Measurements from ENCODE around the gene SKIL.

SKIL gene

DNA sequence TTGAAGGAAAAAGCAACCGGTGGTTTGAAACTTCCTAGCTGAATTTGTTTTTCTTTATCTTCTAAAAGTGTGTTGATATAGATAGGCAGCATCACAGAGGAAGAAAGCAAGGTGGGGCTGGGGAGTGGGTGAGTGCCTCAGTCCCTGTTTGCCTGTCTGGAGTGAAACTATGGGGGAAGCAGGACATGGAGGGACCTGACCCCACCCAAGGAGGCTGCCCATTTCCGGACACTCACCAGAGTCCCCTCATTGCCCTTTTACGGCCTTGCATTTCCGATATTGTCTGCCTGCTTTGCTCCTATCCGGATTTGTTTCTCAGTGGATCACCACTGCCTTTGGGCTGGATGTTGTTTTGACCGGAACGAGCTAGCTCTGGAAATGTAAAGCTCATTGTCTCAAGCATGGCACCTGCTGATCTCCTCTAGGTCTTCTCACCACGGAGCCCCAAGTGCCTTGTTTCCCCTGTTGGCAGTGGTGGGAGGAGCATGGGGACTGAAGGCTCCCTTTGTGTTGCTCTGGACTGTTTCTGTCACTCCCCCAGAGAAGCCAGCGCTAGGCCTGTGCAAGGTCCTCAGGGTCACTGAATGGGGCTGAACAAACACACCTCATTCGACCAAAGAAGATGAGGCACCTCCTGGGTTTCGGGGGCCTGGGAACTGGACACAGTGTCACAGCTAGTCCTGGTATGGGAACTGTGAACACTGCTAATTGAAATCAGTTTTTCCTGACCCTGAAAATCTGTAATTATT lies 68.2 kb downstream of the SKIL start:
- no peak for TF ChIP-seq ZNF274 (IDR thresholded peaks at IDR 0.05; ENCODE audit: low read depth, low read length)
- H3K4me3 ChIP-seq (ENCODE audit: low read length): no peak overlapping the region

DNA sequence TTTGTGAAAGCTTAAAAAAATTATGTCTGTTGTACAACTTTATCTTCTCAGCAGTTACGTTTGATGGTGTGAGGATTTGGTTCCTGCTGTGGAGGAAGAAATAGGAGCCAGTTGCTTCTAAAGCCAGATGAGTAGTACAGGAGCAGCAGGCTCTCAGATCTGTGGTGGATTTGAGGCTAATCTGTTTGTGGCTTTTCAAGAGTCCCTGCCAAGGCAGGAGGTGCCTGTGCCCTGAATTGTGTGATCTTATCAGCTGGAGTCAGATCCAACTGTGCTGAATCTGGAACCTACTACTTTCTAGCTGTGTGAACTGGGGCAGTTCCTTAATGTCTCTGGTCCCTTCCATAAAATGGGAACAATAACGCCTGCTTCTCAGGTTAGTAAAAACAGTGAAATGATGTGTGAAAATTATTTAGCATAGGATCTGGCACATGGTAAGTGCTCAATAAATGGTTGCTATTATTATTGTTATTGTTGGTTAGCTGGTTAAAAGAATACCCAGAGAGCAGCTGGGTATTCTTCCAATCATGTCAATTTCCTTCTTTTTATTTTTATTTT lies 68.8 kb downstream of the SKIL start:
- H3K4me3 ChIP-seq (ENCODE audit: low read length): no peak overlapping the region
- no peak for TF ChIP-seq ZNF274 (IDR thresholded peaks at IDR 0.05; ENCODE audit: low read depth, low read length)

DNA sequence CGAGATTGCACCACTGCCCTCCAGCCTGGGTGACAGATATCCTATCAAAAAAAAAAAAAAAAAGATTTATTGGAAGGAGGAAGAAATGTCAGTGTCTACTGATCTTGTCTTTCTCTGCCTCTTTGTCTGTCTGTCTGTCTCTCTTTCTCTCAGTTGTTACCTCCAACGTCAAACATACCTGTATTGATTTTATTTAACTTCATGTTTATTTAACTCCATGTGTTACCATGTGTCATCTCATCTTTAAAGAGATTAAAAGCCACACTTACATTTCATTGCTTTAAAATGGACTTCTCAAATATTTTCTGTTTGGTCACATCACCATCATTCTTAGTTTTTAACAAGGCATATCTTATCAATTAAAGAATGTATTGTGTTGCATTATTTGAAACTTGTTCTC lies 70.6 kb downstream of the SKIL start:
- no peak overlapping the region for H3K4me3 ChIP-seq (ENCODE audit: low read length)
- TF ChIP-seq ZNF274 (IDR thresholded peaks at IDR 0.05; ENCODE audit: low read depth, low read length): no peak

DNA sequence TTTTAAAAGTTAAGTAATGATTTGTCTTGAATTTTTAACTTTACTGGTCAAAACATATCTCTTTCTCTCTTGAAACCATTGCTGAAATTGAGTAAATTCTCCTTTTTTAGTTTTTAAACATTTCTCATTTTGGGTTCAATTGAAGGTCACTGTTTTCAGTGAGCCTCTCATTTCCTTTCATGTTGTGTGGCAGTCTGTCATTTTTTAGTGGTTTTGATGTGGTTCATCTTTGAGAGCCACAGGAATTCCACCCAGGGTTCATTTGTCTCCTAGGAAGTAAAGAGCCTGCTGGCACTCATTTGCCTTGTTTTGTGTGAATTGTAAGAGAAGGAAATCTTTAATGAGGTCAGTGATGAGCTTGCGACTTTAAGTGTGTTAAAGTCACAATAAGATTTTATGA lies 71.5 kb downstream of the SKIL start:
- no peak overlapping the region for H3K4me3 ChIP-seq (ENCODE audit: low read length)
- TF ChIP-seq ZNF274 (IDR thresholded peaks at IDR 0.05; ENCODE audit: low read depth, low read length): no peak

DNA sequence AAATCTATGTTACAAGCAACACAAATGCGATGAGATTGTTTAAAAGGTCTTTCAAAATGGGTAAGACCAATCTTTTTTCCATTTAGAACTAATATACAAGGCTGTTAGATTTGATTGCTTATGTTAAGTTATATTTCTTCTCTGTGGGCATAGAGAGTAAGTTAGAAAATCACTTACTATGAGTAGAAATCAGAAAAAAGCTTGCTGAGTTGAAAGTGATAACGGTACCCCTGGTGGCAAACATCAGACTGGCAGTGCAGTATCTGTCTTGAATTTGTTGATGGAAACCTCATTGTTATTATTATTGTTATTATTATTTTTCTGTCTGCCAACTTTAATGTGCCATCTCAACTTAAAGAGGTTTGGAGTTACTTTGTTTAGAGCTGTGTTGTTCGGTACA lies 73.5 kb downstream of the SKIL start:
- H3K4me3 ChIP-seq (ENCODE audit: low read length): no peak overlapping the region
- no peak for TF ChIP-seq ZNF274 (IDR thresholded peaks at IDR 0.05; ENCODE audit: low read depth, low read length)

DNA sequence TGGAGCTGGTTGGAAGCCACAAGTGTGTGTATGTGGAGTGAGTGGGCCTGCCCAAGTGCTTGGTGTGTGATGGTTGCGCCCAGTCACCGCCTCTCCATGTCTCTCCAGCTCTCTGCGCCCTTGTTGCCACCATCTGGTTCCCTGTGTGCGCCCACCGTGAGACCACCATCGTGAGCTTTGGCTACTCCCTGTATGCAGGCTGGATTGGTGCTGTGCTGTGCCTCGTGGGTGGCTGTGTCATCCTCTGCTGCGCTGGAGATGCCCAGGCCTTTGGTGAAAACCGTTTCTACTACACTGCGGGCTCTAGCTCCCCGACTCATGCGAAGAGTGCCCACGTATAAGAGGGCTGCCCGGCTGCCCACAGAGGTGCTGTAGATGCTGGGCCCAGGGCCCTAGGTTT lies 74.9 kb downstream of the SKIL start:
- TF ChIP-seq ZNF274 (IDR thresholded peaks at IDR 0.05; ENCODE audit: low read depth, low read length): no peak
- no peak overlapping the region for H3K4me3 ChIP-seq (ENCODE audit: low read length)

DNA sequence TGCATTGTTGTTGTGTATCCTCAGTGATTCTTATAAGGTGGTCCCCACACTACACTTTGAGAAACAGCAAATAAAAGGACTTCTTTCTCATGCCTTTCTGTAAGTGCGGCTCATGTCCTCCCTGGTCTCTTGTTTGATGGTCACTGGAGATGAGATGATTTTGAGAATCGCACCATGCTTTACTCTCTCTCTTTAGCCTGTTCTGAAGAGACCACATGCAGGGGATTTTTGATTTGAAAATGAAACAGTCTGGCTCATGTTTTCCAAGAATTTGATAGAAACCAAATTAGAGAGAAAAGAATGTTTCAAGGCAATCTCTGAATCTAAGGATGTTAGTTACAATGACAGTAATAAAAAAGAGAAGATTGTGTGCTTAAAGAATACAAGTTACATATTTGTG lies 79.2 kb downstream of the SKIL start:
- no peak for TF ChIP-seq ZNF274 (IDR thresholded peaks at IDR 0.05; ENCODE audit: low read depth, low read length)
- no peak overlapping the region for H3K4me3 ChIP-seq (ENCODE audit: low read length)

DNA sequence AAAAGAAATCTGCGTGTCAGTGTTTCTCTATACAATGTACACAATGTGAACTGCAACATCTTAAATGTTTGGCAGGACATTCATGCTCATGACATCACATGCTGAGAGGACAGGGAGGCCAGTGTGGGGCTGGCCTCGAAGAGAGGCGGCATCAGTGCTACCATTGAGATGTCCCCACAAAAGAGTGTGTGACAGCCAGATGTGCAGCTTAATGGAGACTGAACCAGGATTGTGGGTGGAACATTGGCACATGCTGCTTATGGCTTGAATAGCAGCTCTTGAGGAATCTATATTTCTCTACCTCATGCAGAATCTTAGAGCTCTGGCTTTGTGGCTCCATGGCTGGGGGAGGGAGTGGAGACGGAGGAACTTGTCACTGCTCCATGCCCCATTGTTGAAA lies 79.7 kb downstream of the SKIL start:
- H3K4me3 ChIP-seq (ENCODE audit: low read length): no peak overlapping the region
- no peak for TF ChIP-seq ZNF274 (IDR thresholded peaks at IDR 0.05; ENCODE audit: low read depth, low read length)

DNA sequence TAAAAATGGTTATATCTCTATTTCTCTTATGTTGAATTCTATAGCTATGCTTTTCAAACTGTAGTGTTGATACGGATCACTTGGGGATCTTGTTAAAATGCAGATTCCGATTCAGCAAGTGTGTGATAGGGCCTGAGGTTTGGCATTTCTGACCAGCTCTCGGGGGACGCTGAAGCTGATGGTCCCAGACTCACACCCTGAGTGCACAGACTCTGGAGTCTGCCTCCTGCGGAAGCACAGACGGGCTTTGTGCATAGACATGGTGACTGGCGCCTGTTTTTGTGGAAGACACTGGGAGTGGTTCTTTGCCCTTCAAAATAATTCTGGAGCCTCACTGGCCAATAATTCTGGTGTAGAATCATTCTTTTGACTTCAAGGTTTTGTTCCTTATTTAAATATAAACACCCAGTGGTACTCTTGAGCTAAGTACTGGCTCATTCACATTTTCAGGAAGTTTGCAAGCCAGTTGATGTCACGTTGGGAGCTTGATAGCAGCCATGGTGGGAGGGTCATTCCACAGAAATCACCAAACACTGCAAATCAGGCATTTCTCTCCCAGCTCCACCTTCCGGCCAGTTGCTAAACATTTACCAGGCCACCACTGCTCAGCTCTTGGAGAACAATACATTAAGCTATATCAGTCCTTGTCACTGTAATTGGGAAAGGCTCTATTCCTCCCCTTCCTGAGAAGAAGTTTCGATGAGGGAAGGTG lies 80.3 kb downstream of the SKIL start:
- H3K4me3 ChIP-seq (ENCODE audit: low read length): no peak overlapping the region
- TF ChIP-seq ZNF274 (IDR thresholded peaks at IDR 0.05; ENCODE audit: low read depth, low read length): no peak

DNA sequence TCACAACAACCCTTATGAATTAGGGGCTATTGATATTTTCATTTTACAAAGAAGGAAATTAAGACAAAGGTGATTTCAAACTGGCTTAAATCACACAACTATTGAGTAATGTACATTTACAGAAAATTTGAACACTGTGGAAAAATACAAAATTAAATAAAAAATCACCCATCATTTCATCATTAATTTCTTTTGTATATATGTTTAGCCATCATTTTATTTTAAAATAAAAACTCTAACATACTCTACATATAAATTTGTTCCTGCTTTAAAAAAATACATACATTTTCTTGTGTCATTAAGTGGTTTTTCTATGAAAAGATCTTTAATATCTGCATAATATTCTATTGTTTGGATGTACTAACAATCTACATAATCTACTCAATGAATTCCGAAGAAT lies 81.3 kb downstream of the SKIL start:
- no peak overlapping the region for H3K4me3 ChIP-seq (ENCODE audit: low read length)
- TF ChIP-seq ZNF274 (IDR thresholded peaks at IDR 0.05; ENCODE audit: low read depth, low read length): no peak

DNA sequence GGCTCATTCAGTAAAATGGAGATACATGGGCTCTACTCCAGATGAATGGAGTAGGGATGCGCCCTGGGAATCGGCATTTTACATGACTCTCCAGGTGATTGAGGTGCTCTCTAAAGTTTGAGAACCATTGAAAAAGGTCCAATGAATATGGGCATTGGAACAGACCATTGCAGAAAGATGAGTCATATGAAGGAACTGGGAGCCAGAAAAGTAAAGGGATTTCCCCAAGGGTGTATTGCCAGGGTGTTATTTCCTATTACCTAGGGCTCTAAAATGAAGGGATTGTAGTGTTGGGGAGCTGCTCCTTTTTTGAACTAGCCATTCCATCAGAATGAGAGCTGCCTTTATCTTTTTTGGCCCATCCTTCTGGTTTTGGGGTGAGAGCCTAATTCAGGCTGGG lies 82.8 kb downstream of the SKIL start:
- no peak for TF ChIP-seq ZNF274 (IDR thresholded peaks at IDR 0.05; ENCODE audit: low read depth, low read length)
- no peak overlapping the region for H3K4me3 ChIP-seq (ENCODE audit: low read length)

DNA sequence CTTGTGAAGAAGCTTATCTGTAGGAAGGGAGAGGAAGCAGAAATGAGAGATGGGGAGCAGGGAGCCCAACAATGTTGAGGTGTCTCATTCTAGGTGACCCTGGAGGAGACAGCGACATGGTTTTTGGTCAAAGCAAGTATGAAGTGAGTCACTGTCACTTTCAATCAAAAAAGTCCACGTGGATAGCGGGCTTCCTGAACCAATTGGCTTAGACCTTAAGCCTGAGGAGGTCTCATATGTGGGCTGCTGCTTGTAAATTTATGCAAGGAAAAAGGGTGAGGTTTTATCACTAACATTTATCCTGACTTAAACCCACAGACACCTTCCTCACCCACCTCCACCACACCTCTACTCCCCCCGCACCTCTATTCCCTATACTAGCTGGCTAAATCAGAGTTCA lies 83.9 kb downstream of the SKIL start:
- H3K4me3 ChIP-seq (ENCODE audit: low read length): no peak overlapping the region
- no peak for TF ChIP-seq ZNF274 (IDR thresholded peaks at IDR 0.05; ENCODE audit: low read depth, low read length)

DNA sequence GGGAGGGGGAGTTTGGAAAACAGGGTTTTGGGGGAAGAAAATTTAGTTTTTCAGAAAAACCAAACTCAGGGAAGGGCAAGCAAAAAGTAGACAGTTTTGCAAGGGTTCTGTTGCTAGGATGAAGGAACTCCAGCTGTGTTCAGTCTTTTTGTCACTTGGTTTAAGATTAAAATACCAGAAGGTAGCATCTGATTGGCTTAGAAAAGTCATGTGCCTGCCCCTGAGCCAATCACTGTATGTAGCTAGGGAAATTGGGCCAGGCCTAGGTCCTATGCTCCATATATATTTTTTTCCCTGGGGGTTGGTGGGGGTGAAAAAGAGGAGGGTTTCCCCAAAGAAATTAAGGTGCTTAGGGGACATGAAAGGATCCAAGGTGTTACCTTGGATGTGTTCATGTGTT lies 85.4 kb downstream of the SKIL start:
- no peak overlapping the region for H3K4me3 ChIP-seq (ENCODE audit: low read length)
- TF ChIP-seq ZNF274 (IDR thresholded peaks at IDR 0.05; ENCODE audit: low read depth, low read length): no peak

DNA sequence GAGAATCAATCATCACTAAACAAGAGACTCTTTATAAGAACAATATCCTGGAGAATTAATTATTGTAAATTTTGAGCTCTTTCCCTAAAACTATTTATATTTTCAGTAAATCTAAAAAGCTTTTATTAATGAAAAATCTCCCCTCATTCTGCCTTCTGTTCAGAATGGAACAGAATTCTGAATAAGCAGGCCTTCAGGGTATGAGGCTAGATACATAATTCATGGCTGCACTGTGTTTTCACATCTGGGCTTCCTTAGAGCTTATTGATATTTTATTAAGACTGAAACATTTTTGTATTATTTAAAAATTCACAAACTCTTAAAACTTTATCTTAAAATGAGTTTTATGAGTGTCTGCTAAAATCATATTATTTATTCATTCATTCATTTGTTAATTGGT lies 85.9 kb downstream of the SKIL start:
- H3K4me3 ChIP-seq (ENCODE audit: low read length): no peak overlapping the region
- TF ChIP-seq ZNF274 (IDR thresholded peaks at IDR 0.05; ENCODE audit: low read depth, low read length): no peak
